Measurements from ENCODE around the gene PRKAG2. TPM values are rescaled to one million over a fixed set of nuclear protein-coding genes. Genes with fewer than 3 reads are reported as not detected.

The PRKAG2 gene
- total and polyA plus RNA-seq, 2 experiments from 2014 or later = 17.0 to 19.5 TPM

- H3K9me2 ChIP-seq (ENCODE audit: insufficient read depth) = no peaks in the 10 kb centered on the region
- peaks cover 13% of the 10 kb centered on the region for H3K4me1 ChIP-seq (ENCODE audit: insufficient read depth)
- no peaks in the 10 kb centered on the region for H3K79me2 ChIP-seq (ENCODE audit: insufficient read depth)
- H3K27me3 ChIP-seq (replicated peaks; ENCODE audit: insufficient read depth) = no peaks in the 10 kb centered on the region
- TF ChIP-seq EZH2 (IDR thresholded peaks at IDR 0.05; ENCODE audit: insufficient read depth, poor library complexity, severe bottlenecking) (no peak), EZH2phosphoT487 (IDR thresholded peaks at IDR 0.05; ENCODE audit: insufficient read depth, low read depth) (no peak)
- H3K9ac ChIP-seq = 0 out of 2 replicates have a peak overlapping the region, but pooled peaks have one; percentile 32
- no peaks in the 10 kb centered on the region for H4K20me1 ChIP-seq (ENCODE audit: insufficient read depth)
- H3K36me3 ChIP-seq (ENCODE audit: low read depth) = no peaks in the 10 kb centered on the region
- H3K4me3 ChIP-seq = no peak overlapping the region
- 88 to 89% methylated on average over 7 to 8 of the region's 8 CpGs for WGBS, 2 experiments (ENCODE audit: low coverage in 1 of 2, low lambda C conversion rate in 2 of 2, missing lambda C conversion rate in 2 of 2)
- H3K4me2 ChIP-seq (ENCODE audit: unreplicated experiment) = peak overlapping the region; percentile 71
- H3K27ac ChIP-seq = no peak overlapping the region; the same call in 1 of the 2 replicates
- in situ Hi-C loops (cut with MboI) = no loop called here
- H2AFZ ChIP-seq = peak overlapping the region; percentile 48; the same call in 1 of the 2 replicates
- no peak for DNase-seq
- H3F3A ChIP-seq (ENCODE audit: insufficient read depth) = no peaks in the 10 kb centered on the region
- no peaks in the 10 kb centered on the region for H3K9me3 ChIP-seq (ENCODE audit: low read depth)
These were observed 148.6 kb downstream of the PRKAG2 start for GRCh38 chr7:151728286-151728660.

- peak overlapping the region; percentile 71 for H3K4me2 ChIP-seq (ENCODE audit: unreplicated experiment)
- no peaks in the 10 kb centered on the region for H3K79me2 ChIP-seq (ENCODE audit: insufficient read depth)
- DNase-seq = peak; percentile 100
- no peaks in the 10 kb centered on the region for H3F3A ChIP-seq (ENCODE audit: insufficient read depth)
- in situ Hi-C loops (cut with MboI) = no loop called here
- H2AFZ ChIP-seq = peak overlapping the region; percentile 48; the same call in 1 of the 2 replicates
- H3K9me2 ChIP-seq (ENCODE audit: insufficient read depth) = no peaks in the 10 kb centered on the region
- TF ChIP-seq EZH2 (IDR thresholded peaks at IDR 0.05; ENCODE audit: insufficient read depth, poor library complexity, severe bottlenecking) = no peak
- TF ChIP-seq EZH2phosphoT487 (IDR thresholded peaks at IDR 0.05; ENCODE audit: insufficient read depth, low read depth) = no peak
- no peak overlapping the region; the same call in 1 of the 2 replicates for H3K27ac ChIP-seq
- H3K4me1 ChIP-seq (ENCODE audit: insufficient read depth) = peaks cover 13% of the 10 kb centered on the region
- H4K20me1 ChIP-seq (ENCODE audit: insufficient read depth) = no peaks in the 10 kb centered on the region
- H3K27me3 ChIP-seq (replicated peaks; ENCODE audit: insufficient read depth) = no peaks in the 10 kb centered on the region
- 9 to 10% methylated on average over 14 to 18 of the region's 18 CpGs for whole genome bisulfite sequencing, 2 experiments (ENCODE audit: low coverage in 1 of 2, low lambda C conversion rate in 2 of 2, missing lambda C conversion rate in 2 of 2)
- 0 out of 2 replicates have a peak overlapping the region, but pooled peaks have one; percentile 11 for H3K4me3 ChIP-seq
- H3K9ac ChIP-seq = peak overlapping the region; percentile 32; the same call in 1 of the 2 replicates
- no peaks in the 10 kb centered on the region for H3K36me3 ChIP-seq (ENCODE audit: low read depth)
- no peaks in the 10 kb centered on the region for H3K9me3 ChIP-seq (ENCODE audit: low read depth)
These were observed 149.2 kb downstream of the PRKAG2 start for GRCh38 chr7:151727579-151728285.

GRCh38 chr7:151726652-151727578 lies 150.0 kb downstream of the PRKAG2 start:
- no peaks in the 10 kb centered on the region for H3K27me3 ChIP-seq (replicated peaks; ENCODE audit: insufficient read depth)
- no peaks in the 10 kb centered on the region for H3F3A ChIP-seq (ENCODE audit: insufficient read depth)
- TF ChIP-seq EZH2 (IDR thresholded peaks at IDR 0.05; ENCODE audit: insufficient read depth, poor library complexity, severe bottlenecking) (no peak), EZH2phosphoT487 (IDR thresholded peaks at IDR 0.05; ENCODE audit: insufficient read depth, low read depth) (no peak)
- H3K4me3 ChIP-seq = no peak overlapping the region
- peak overlapping the region; percentile 9; the same call in 1 of the 2 replicates for H3K9ac ChIP-seq
- no peak overlapping the region for H2AFZ ChIP-seq
- H4K20me1 ChIP-seq (ENCODE audit: insufficient read depth) = no peaks in the 10 kb centered on the region
- in situ Hi-C loops (cut with MboI) = no loop called here
- no peaks in the 10 kb centered on the region for H3K79me2 ChIP-seq (ENCODE audit: insufficient read depth)
- peaks cover 13% of the 10 kb centered on the region for H3K4me1 ChIP-seq (ENCODE audit: insufficient read depth)
- H3K9me2 ChIP-seq (ENCODE audit: insufficient read depth) = no peaks in the 10 kb centered on the region
- no peak overlapping the region for H3K27ac ChIP-seq
- WGBS, 2 experiments (ENCODE audit: low coverage in 1 of 2, low lambda C conversion rate in 2 of 2, missing lambda C conversion rate in 2 of 2) = 68 to 72% methylated on average over 23 of the region's 23 CpGs
- no peak for DNase-seq
- peak overlapping the region; percentile 31 for H3K4me2 ChIP-seq (ENCODE audit: unreplicated experiment)
- no peaks in the 10 kb centered on the region for H3K9me3 ChIP-seq (ENCODE audit: low read depth)
- H3K36me3 ChIP-seq (ENCODE audit: low read depth) = no peaks in the 10 kb centered on the region

GRCh38 chr7:151725844-151726651 lies 150.9 kb downstream of the PRKAG2 start:
- no peaks in the 10 kb centered on the region for H3F3A ChIP-seq (ENCODE audit: insufficient read depth)
- no peak for TF ChIP-seq EZH2phosphoT487 (IDR thresholded peaks at IDR 0.05; ENCODE audit: insufficient read depth, low read depth)
- TF ChIP-seq EZH2 (IDR thresholded peaks at IDR 0.05; ENCODE audit: insufficient read depth, poor library complexity, severe bottlenecking) = no peak
- no peaks in the 10 kb centered on the region for H3K79me2 ChIP-seq (ENCODE audit: insufficient read depth)
- H3K9me2 ChIP-seq (ENCODE audit: insufficient read depth) = no peaks in the 10 kb centered on the region
- H3K4me2 ChIP-seq (ENCODE audit: unreplicated experiment) = no peak overlapping the region
- H3K4me3 ChIP-seq = no peak overlapping the region
- 83% methylated on average over 23 of the region's 23 CpGs for WGBS, 2 experiments (ENCODE audit: low coverage in 1 of 2, low lambda C conversion rate in 2 of 2, missing lambda C conversion rate in 2 of 2)
- no peaks in the 10 kb centered on the region for H3K36me3 ChIP-seq (ENCODE audit: low read depth)
- H3K27ac ChIP-seq = no peak overlapping the region
- no peak overlapping the region for H3K9ac ChIP-seq
- in situ Hi-C loops (cut with MboI) = no loop called here
- H3K4me1 ChIP-seq (ENCODE audit: insufficient read depth) = peaks cover 13% of the 10 kb centered on the region
- no peak for DNase-seq
- no peaks in the 10 kb centered on the region for H4K20me1 ChIP-seq (ENCODE audit: insufficient read depth)
- no peaks in the 10 kb centered on the region for H3K27me3 ChIP-seq (replicated peaks; ENCODE audit: insufficient read depth)
- H2AFZ ChIP-seq = no peak overlapping the region
- H3K9me3 ChIP-seq (ENCODE audit: low read depth) = no peaks in the 10 kb centered on the region
